Activated naive CD4-positive, alpha-beta T cell treated with anti-CD3 and anti-CD28 coated beads, Interleukin-2, amount 50 U/mL, for 72 hours (primary cell): ENCODE data around the gene HUS1. TPM values are rescaled to one million over a fixed set of nuclear protein-coding genes. Genes with fewer than 3 reads are reported as not detected.
"Not testable (repeated sequence)": the region's sequence is repeated elsewhere in the genome, so short reads cannot be mapped to it uniquely, and the experiment has no call there.

Experiments
- ATAC-seq, 2 donors: fragments of 150-1000 bp; cut with Tn5 transposase; 2 replicates each; pipeline ENCODE4 v1.10.0; 2021; ENCODE audit warnings: mild to moderate bottlenecking in 2 of 2, moderate library complexity in 2 of 2
- DNase-seq, 2 donors: peaks; one replicate each; pipeline ENCODE4 v3.0.0; 2021 to 2022; ENCODE audit warnings: low spot score in 2 of 2
- H3K27ac Mint-ChIP-seq, 2 donors: one replicate each; pipeline ENCODE4 v1.8.0; 2022; ENCODE audit warnings: mild to moderate bottlenecking in 2 of 2, mixed read lengths in 2 of 2
- H3K36me3 Mint-ChIP-seq, 2 donors: one replicate each; pipeline ENCODE4 v1.8.0; 2022; ENCODE audit warnings: mixed read lengths in 2 of 2
- H3K9me3 Mint-ChIP-seq, 2 donors: one replicate each; pipeline ENCODE4 v1.8.0; 2022; ENCODE audit warnings: mixed read lengths in 2 of 2
- total RNA-seq, 2 donors: library from RNA; stranded (reverse); gene quantifications; one replicate each; pipeline ENCODE4 v1.2.3, GENCODE V29; 2022

HUS1 gene
- total RNA-seq, 2 donors from 2014 or later = 33.7 to 76.2 TPM

DNA sequence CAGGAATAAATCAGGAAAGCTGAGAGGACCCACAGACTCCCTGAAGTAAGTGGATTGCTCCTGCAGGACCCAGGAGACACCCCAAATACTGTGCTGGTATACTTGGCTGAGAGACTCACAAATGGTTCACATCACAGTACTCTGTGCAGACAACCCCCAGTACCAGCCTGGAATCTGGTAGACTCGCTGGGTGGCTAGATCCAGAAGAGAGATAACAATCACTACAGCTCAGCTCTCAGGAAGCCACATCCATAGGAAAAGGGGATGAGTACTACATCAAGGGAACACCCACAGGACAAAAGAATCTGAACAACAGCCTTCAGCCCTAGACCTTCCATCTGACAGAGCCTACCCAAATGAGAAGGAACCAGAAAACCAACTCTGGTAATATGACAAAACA, 62.9 kb downstream of the HUS1 start:
- not testable (repeated sequence) for H3K9me3 Mint-ChIP-seq, ATAC-seq, DNase-seq, H3K36me3 Mint-ChIP-seq, H3K27ac Mint-ChIP-seq

DNA sequence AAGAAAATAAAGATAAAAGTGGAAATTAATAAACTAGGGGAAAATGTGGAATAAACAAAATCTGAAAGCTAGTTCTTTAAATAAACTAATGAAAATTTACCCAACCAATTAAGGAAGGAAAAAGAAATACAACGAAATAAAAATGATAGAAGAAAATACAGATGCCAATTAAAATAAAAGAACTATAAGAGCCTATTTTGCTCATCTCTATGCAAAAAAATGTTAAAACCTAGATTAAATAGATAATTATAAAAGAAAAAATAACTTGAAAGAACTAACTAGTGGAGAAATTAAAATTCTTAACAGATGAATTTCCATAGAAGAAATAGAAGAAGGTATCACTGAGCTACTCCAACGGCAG, 63.8 kb downstream of the HUS1 start:
- no peak for DNase-seq
- Mint-ChIP-seq H3K27ac (no peak overlapping the region), H3K9me3 (no peaks in the 10 kb centered on the region), H3K36me3 (no peaks in the 10 kb centered on the region)
- ATAC-seq = no peak

DNA sequence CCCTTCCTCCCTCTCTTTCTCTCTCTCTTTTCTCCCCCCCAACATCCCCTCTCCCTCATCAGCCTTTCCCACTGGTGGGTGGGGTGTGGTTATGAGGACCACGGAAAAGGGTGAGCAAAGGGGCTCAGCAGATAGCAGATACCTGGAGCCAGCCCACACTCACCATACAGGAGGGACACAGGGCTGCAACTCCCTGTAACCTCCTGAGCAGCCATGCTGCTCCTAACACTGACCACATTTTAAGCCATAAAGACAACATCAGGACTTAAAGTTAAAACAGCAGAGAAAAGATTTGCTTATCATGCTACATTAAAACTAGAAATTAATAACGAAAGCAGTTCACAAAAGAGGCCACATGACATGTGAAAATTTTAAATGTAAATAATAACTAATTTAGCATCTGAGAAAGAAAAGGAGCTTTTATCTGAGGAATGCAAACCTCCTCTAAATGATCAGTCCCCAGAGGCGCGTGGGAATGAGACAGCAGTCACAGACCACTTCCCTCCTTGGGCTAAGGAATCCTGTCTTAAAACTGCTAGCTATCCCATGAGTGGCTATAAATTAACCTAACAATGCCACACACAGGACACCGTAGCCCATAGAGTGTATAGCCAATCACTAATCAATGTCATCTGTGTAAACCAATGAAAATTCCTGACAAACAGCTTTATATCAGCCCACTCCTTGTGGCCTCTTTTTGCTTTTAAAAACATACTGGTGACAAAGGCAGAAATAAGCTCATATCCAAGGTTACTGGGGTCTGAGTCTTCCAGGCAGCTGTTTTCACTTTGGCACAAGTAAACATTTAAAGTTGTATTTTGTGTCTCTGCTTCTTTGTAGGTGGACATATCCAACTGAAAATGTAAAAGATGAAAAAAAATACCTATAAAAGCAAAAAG, 64.4 kb downstream of the HUS1 start:
- H3K9me3 Mint-ChIP-seq = no peaks in the 10 kb centered on the region
- H3K36me3 Mint-ChIP-seq = no peaks in the 10 kb centered on the region
- H3K27ac Mint-ChIP-seq = no peak overlapping the region

More for the DNA sequence above, 64.4 kb downstream of the HUS1 start:
- ATAC-seq (no peak), DNase-seq (no peak)

Other genes with a start within 250 kb of the HUS1 start
- gene PKD1L1, start 31.1 kb downstream of the HUS1 start, total RNA-seq = under 1 TPM; 0.05 to 0.14 TPM
- not detected for gene SUN3, start 49.5 kb upstream of the HUS1 start, total RNA-seq
- under 1 TPM in 1 of 2 donors, not detected in 1; 0.25 TPM for gene C7orf57, start 55.9 kb upstream of the HUS1 start, total RNA-seq
- 10 to 100 TPM; 20.0 to 50.1 TPM for gene UPP1, start 109.7 kb upstream of the HUS1 start, total RNA-seq
- not detected for gene ABCA13, start 191.8 kb upstream of the HUS1 start, total RNA-seq